Stimulated activated CD4-positive, alpha-beta T cell treated with anti-CD3 and anti-CD28 coated beads, TNF-alpha, amount 100 ng/mL, for 48 hours (primary cell): ENCODE measurements around the gene OOSP4A.

Experiments used
- DNase-seq, 3 donors: peaks; one replicate each; pipeline ENCODE4 v3.0.0-alpha.2; 2020; ENCODE audit warnings: low read depth in 3 of 3

OOSP4A gene

DNA sequence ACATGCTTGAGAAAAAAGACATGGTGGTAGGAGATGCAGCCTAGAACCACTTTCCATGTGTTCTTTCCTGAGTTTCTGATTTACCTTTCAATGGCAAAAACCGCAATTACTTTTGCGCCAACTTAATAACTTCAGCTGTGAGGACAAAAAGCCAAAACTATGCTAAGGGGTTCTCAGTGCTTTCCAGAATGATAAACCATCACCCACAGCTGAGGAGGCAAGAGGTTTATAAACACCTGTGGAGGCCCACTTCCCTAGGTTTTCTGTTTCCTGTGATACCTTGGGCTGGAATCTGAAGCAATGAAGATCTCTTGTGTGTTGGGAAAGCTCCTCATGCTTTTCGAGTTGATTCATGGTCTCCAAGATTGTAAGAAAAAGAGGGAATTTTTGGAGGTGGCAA is at the start of gene OOSP4A:
Gene OOSP4A (plus strand): TSS at position 301 of the 400 bp plus-strand sequence. CDS start 0 bp downstream, at position 301.
- DNase-seq: no peak

DNA sequence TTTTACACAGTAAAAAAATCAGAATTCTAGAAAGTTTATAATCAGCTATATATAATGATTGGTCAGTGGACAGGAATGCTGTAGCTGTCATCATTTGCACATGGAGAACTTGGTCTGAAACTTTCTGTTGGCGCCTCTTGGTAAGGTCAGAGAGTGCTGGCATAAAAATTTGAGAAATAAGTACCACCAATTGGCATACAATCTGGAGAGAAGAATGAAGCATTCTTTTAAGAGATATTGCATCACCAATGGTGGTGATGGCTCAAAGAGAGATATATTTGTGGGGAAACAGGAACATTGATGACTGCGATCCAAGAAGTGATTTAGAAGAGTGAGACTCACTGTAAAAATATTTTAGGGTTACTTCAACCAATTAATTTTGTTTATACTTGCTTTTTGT is 45.4 kb upstream of the OOSP4A start:
- DNase-seq: no peak

- DNase-seq: peak in 1 of 3 donors; percentile 2
Measured at GRCh38 chr11:59918987-59919589, 44.7 kb upstream of the OOSP4A start.

GRCh38 chr11:59923813-59924212 is 40.0 kb upstream of the OOSP4A start:
- no peak for DNase-seq

- DNase-seq: no peak
Measured at GRCh38 chr11:59931688-59932087, 32.1 kb upstream of the OOSP4A start.

- no peak for DNase-seq
Measured at GRCh38 chr11:59938132-59938531, 25.7 kb upstream of the OOSP4A start, which contains the start of gene OOSP1. Gene OOSP1, plus strand, starts transcription at chr11:59938432. Its CDS starts 23 bp downstream, at chr11:59938455.

GRCh38 chr11:59938718-59939117 is 25.1 kb upstream of the OOSP4A start:
- no peak for DNase-seq

DNA sequence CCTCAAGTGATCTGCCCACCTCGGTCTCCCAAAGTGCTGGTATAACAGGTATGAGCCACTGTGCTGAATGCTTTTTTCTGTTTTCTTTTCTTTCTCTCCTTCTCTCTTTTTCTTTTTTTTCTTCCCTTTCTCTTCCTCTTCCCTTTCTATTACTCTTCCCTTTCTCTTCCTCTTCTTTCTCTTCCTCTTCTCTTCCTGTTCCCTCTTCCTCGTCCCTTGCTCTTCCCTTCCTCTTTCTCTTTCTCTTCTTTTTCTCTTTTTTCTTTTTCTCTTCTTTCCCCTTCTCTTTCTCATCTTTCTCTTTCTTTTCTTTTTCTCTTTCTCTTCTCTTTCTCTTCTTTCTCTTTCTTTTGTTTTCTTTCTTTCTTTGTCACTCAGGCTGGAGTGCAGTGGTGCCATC is 24.4 kb upstream of the OOSP4A start:
- DNase-seq: no peak

DNA sequence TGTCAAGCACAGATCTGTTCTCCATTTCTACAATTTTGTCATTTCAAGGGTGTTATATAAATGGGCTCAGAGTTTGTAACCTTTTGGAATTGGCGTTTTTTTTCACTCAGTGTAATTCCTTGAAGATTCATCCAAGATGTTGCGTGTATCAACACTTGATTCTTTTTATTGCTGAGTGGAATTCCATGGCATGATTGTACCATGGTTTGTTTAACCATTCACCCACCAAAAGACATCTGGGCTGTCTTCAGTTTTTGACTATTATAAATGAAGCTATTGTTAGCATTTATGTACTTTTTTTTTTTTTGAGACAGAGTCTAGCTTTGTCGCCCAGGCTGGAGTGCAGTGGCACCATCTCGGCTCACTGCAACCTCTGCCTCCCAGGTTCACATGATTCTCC is 22.7 kb upstream of the OOSP4A start:
- DNase-seq: no peak

GRCh38 chr11:59943997-59944714 is 19.7 kb upstream of the OOSP4A start:
- DNase-seq: no peak

DNA sequence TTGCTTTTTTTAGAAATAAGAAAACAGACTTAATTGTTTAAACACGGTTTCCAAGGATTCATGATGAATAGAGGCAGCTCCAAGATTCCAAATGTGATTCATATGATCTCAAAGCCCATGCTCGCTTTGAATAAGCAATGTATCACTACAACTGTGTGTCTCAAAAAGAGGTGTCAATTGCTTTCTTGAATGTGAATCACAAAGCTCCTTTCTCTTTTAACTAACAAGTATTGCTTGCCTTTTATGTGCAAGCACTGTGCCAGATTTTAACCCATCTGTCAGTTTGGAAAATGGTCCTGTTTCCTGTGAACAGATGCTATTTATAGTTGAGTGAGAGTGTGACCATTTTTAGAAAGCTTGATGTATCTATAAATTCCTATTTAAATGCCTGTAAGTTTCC is 19.1 kb upstream of the OOSP4A start:
- no peak for DNase-seq

- no peak for DNase-seq
Measured at GRCh38 chr11:59953463-59954218, 10.2 kb upstream of the OOSP4A start.

DNA sequence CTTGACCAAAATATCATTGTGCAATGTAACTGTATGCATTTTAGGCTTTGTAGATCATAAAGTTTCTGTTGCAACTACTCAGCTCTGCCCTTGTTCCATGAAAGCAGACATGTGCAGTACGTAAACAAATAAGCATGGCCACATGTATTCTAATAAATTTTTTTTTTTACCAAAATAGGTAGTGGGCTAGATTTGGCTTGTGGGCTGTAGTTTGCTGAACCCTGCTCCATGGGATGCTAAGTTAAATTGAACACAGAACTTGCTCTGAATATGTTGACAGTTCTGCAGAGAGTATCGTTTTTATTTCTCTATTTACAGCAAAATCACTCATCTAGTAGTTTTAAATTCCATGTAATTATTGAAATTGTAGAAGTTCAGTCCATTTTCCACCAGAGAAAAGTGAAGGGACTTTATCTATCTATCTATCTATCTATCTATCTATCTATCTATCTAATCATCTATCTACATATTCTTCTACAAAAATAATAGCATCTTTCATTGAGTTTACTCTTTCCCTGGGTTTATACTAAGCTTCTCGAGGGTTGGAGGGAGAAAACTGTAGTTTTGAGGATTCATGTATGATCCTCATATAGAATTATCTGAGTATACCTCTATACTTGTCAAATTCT is 9.5 kb upstream of the OOSP4A start:
- DNase-seq: no peak

- no peak for DNase-seq
Measured at GRCh38 chr11:59957094-59957493, 6.7 kb upstream of the OOSP4A start.

- DNase-seq: no peak
Measured at GRCh38 chr11:59960502-59961381, 3.1 kb upstream of the OOSP4A start.

GRCh38 chr11:59962107-59962482 is 1.7 kb upstream of the OOSP4A start:
- DNase-seq: no peak

DNA sequence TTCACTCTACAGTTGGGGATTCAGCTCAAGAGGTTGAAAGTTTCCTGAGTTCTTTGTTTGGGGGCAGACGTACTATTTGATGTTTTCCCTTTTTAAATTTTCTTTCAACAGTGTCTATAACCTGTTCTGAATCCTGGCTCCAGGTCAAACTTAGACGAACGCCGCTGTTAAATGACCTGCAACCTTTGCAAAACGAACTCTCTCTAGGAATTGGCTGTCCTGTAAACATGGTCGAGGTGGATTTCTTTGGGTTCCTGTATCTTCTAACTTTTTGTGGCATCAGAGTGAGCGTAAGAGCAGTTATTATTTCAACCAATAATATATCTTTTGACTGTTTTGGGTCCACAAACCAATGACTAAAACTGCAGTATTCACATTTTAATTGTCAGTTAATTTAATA is 1.6 kb downstream of the OOSP4A start:
- no peak for DNase-seq

DNA sequence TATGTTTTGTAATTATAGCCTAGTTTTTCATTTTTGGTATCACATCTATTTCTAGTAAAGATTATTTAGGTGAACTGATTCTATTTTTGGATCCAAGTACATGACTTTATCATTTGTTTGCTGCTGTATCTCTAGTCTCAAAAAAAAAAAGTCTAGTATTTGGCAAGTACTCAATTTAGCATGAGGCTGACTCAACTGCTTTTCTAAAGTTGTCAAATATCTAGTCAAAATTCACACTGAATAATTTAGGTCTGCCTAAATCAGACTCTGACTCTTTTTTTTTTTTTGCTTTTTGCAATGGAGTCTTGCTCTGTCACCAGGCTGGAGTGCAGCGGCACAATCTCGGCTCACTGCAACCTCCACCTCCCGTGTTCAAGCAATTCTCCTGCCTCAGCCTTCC is 2.4 kb downstream of the OOSP4A start:
- no peak for DNase-seq

DNA sequence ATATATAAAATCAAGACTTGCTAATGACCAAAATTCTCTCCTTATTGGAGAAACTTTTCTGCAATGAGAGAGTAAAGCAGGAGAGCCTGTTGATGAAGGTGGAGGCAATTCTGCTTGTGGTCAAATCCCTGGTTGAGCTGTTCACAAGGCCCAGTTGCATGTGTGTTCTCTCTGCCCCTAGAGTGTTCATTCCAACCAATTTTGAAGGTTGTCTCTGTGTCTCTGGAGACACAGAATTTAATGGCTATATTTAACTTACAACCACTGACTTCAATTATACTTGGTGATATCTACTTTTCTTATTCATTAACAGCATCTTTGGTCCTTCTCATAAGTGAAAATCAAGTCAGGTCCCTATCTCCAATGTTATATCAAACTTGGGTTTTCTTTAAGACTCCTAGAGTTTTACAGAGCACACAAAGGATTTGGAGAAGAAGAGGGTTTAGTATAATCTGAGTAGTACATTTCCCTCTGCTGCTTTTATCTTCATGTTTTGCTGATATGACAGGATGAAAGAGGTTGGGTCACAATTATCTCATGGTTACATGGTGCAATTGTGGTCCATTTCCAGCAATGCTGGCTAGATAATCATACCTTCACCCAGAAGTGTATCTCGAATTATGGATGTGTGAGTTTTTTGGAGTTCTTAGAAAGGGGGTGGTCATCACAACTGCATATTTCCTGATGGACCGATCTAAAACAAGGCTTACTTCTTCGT is 4.0 kb downstream of the OOSP4A start:
- DNase-seq: no peak

DNA sequence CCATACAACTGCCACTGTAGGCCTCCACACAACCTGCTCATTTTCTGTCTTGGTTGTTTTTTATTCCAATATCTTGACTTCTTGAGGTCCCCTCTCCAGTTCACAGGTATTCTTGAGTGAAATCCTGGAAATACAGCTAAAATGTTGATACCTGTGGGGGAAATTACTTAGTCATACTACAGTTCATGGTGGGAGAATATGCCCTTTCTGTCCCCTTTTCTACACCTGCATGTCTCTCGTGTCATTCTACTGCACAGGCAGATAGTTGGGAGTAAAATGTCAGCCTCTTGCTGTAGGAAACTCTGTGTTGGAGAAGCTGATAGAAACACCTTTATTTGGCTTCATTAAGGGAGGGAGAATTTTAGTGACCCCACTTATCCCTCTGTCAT is 4.6 kb downstream of the OOSP4A start:
- no peak for DNase-seq

DNA sequence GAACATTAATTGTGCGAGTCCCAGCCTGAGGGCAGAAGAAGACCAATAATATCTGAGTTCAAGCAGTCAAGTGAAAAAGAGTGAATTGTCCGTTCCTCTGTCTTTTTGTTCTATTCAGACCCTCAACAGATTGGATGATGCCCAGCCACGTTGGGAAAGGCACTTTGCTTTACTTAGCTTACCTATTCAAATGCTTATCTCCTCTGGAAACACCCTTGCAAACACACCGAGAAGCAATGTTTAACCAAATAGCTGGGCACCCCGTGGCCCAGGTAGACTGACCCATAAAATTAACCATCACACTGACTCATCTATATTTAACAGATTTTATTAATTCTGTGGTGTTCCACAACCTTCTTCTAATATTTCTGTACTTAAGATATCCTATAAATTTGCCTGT is 9.3 kb downstream of the OOSP4A start:
- no peak for DNase-seq
